HG03060 (cell line): ENCODE measurements around the gene COL5A2.

ENCODE experiments used
- ATAC-seq: cut with Tn5 transposase; IDR thresholded peaks from one replicate; pipeline ENCODE4 v1.9.1; 2021; ENCODE audit warnings: low read depth, moderate number of reproducible peaks; ENCODE audit not compliant: unreplicated experiment

COL5A2 gene

DNA sequence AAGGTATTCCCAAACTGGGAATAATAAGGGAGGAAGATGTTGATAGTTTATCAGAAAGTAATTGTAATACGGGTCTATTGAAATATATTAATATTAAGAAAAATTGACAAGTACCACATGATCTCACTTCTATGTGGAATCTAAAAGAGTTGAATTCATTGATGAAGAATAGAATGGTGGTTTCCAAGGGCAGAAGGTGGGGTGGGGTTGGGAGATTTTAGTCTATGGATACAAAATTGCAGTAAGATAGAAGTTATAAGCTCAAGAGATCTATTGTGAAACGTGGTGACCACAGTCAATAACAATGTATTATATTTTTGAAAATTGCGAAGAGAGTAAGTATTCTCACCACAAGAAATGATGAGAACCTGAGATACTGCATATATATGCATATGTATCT, 166.5 kb downstream of the COL5A2 start:
- no peak for ATAC-seq

DNA sequence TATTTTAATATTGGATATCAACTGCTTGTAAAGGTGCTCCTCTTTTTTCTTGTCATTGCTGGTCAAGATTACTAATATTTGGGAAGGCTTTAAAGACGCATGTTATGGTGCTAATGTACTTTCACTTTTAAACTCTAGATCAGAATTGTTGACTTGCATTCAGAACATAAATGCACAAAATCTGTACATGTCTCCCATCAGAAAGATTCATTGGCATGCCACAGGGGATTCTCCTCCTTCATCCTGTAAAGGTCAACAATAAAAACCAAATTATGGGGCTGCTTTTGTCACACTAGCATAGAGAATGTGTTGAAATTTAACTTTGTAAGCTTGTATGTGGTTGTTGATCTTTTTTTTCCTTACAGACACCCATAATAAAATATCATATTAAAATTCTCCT, 167.2 kb downstream of the COL5A2 start:
- no peak for ATAC-seq

DNA sequence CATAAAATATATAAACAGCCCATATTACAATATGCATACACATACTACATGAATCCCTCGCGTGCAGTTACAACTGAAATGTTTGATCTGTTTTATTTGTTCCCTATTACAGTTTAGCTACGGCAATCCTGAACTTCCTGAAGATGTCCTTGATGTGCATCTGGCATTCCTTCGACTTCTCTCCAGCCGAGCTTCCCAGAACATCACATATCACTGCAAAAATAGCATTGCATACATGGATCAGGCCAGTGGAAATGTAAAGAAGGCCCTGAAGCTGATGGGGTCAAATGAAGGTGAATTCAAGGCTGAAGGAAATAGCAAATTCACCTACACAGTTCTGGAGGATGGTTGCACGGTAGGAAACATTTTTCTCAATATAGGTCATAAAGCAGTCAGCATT, 169.0 kb downstream of the COL5A2 start:
- ATAC-seq, result no peak

DNA sequence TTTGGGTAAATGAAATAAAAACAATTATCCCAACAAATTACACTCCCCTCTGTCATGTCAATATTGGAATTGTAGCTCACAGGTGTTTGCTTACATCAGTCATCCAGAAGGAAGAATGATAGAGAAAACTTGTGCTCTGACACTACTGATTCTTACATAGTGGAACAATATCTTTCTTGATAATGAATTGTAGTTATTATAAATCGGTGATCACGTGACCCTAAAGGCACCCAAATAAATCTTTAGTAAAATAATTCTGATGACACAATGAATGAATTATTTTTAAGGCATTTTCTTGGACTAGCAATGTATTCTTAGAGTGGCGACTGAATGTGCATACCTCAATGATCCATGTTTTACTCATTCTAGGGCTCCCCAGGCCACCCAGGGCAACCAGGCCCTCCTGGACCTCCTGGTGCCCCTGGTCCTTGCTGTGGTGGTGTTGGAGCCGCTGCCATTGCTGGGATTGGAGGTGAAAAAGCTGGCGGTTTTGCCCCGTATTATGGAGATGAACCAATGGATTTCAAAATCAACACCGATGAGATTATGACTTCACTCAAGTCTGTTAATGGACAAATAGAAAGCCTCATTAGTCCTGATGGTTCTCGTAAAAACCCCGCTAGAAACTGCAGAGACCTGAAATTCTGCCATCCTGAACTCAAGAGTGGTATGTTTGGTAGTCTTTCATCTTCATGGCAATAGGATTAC, 170.9 kb downstream of the COL5A2 start:
- ATAC-seq, result no peak

DNA sequence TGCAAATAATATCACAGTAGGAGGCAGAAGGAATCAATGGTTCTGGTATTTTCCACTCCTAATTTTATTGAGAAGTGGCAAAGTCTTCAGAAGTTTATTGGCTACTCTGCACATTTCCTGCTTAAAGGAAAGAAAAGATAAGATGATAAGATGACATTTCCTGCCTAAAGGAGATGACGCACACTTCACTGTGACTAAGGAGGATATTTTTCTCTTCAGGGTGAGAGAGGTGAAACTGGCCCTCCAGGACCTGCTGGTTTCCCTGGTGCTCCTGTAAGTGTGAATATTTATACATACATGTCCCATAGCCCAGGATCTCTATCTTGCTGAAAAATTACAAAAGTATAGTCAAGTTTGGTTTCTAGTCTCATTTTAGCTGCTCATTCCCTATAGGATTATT, 177.5 kb downstream of the COL5A2 start:
- ATAC-seq, result no peak

DNA sequence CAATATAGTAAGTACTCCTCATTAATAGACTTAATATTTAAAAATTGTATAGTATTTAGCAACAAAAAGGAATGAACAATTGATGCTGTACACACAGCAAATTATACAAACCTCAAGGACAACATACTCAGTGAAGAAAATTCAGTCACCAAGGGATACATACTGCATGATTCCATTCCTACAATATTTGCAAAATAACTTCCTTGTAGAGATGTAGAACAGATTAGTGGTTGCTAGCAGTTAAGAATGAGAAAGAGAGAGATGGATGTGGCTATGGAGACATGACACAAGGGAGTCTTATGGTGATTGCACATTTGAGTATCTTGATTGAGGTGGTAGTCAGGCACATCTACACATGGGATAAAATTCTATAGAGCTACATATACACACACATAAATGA, 179.3 kb downstream of the COL5A2 start:
- ATAC-seq, result no peak

DNA sequence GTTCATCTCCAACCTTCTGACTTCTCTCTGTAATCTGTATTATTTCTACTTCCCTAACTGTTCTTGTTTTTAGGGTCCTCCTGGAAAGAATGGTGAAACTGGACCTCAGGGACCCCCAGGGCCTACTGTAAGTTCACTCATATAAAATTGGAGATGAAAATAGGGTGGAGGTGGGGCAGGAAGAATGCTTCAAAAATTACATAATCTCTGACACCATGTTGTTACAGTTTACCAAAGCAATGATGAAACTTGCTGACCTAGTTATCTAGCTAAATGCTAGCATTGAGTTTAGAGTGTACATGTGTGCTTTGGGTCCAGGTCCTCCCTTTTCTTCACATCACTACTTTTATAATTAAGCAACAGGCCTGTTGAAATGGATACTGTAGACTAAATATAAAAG, 182.3 kb downstream of the COL5A2 start:
- ATAC-seq, result no peak

DNA sequence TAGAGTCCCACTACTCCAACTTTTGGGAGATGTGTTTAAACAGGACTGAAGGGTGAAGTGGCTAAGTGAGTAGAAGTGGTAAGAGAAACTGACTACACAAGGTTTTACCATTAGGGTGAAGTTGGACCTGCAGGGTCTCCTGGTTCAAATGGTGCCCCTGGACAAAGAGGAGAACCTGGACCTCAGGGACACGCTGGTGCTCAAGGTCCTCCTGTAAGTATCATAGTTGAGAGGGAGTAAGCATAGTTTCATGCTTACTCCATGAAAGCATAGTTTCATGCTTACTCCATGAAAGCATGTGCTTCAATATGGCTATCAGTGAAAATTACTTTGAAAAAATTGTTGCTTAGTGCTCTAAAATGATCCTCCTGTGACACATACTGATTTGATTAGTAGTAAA, 186.3 kb downstream of the COL5A2 start:
- ATAC-seq, result no peak

DNA sequence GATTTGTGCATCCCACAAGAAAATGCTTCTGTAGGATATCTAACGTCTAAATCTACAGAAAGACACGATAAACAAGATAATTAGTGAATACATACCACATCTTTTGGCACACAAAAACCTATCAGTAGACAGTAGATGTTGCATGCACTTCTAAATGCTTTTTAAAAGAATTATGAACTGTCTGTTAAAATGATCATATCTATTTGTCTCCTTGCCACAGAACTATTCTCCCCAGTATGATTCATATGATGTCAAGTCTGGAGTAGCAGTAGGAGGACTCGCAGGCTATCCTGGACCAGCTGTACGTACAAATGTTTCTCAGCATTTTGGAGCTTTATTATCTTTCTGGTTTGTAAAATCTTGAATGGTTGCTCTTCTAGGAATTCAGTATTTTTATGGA, 192.7 kb downstream of the COL5A2 start:
- ATAC-seq, result no peak

DNA sequence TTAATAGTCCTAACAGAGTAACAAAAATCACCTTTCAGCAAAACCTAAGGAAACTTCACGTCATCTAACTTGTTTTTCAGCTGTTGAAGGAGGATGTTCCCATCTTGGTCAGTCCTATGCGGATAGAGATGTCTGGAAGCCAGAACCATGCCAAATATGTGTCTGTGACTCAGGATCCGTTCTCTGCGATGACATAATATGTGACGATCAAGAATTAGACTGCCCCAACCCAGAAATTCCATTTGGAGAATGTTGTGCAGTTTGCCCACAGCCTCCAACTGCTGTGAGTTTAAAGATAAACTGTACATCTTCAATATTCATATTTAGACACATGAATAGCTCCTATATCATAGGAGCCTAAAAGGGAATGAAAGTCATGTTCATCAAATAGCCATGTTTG, 194.9 kb downstream of the COL5A2 start:
- ATAC-seq, result no peak

DNA sequence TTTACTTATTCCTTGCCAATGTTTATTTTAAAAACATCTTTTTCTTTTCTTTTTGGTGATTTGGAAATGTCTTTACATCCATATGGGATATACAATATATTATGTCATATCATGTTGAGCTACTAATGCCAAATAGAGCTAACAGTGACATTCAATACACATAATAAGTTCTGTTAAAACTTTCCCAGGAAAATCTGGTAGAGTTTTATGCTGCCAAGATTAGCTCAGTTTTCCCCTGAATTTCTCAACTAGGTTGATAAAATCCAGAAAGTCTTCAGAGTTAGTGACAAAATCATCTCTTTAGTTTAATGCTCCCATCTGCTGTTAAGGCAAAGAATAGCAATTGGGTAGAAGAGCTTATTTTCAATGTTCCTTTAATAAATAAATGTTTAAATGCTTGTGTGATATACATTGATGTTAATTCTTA, 195.5 kb downstream of the COL5A2 start:
- no peak for ATAC-seq

DNA sequence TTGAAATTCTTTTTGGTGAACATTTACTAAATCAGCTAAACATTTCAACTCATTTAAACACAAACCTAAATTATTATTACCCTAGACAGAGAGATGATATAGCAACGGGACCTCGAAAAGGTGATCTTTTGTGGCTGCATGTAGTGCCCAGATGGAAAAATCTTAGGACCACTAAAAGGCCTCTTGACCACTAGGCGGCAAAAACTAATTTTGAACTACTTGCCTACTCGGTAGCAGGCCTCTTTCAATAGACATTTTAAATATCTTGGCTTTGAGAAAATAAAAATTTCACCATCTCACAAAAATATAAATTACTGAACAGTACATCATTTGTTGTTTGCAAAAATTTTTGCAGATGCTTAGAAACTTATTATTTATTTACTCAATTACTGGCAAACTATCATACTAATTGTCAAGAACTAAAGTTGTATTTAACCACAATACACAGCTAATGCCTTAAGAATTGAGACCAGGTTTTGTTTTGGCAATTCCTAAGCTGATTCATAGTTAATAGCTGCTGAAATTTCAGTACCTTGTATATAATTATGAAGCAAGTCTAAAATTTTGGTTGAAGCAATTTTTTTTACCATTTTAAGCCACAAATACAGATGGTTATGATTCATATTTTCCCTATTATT, 196.0 kb downstream of the COL5A2 start:
- no peak for ATAC-seq
